Effector CD4-positive, alpha-beta T cell (primary cell): Measurements from ENCODE around the gene GRID2.

ENCODE experiments used
- DNase-seq: peaks from one replicate; pipeline ENCODE4 v3.0.0-alpha.2; 2020

Gene GRID2

DNA sequence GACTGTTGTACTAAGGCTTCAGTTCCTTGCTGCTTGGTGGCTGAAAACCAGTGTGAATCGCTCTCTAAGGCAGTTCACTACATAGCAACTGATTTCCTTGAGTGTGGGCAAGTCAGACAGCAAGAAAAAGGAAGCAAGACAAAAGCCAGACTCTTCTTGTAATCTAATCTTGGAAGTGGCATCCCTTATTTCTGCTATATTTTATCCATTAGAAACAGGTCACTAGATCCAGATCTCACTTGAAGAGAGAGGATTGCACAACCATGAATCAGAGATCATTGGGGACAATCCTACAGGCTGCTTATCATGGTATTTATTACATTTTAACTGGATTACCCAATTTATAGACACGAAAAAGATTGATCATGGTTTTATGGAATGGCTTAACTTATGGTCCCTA, 684.5 kb downstream of the GRID2 start:
- no peak for DNase-seq

DNA sequence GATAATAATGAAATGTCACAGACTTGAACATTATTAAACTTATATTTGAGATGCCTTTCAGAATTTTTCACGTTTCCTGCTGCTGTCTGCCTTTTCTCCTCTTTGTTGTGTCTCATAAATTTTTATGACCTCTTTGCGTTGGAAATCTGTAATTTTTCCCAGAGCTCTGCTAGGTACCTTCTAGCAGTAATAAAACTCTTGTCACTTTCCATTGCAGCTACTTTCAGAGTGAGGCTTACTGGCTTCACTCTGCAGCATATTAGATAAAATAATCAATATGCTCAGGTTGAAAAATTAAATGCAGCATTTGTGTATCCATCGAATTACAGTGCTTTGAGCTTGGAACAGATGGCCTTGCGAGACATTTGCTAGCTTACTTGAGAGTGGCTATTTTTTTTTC, 689.0 kb downstream of the GRID2 start:
- no peak for DNase-seq

GRCh38 chr4:92994727-92995126, 691.0 kb downstream of the GRID2 start:
- DNase-seq, result no peak

DNA sequence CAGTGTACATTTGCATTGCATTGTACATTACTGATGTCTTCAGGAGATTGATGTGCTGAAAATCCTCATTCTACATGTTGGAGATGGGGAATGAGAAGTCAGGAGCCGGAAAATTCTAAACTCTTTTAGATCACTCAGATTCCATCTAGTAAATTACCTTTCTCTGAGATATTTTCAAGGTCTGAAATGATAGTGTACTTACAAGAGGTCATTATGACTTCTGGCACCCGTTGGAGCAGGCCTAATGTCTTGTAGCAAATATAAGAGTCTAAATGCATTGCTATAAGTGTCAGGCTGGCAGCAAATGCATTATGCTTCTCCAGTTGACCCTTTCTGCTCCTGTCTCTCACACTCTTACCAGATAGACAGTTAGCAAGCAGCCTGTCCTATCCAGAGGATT, 692.8 kb downstream of the GRID2 start:
- no peak for DNase-seq

- DNase-seq, result no peak
These were observed 697.1 kb downstream of the GRID2 start for GRCh38 chr4:93000910-93001309.

GRCh38 chr4:93002240-93002639, 698.5 kb downstream of the GRID2 start:
- no peak for DNase-seq

- DNase-seq, result no peak
These were observed 712.6 kb downstream of the GRID2 start for GRCh38 chr4:93016350-93016749.

DNA sequence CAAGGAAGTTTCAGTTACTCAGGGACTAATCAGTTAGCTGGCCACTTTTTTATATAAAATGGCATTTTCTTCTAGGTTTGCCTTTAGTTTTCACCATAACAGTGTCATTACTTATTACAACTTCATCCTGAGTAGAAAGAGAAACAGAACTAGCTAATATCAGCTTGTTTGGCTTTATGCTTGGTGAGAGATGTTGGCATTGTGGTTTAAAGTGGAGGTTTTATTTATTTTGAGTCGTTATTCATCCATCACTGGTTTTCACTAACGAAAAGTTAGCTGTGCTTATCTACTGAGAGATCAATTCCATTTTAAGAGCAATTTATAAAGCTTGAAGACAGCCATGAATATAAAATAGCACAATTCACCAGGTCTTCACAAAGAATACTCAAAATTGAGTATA, 714.5 kb downstream of the GRID2 start:
- DNase-seq, result no peak

GRCh38 chr4:93018806-93019205, 715.0 kb downstream of the GRID2 start:
- DNase-seq, result no peak

DNA sequence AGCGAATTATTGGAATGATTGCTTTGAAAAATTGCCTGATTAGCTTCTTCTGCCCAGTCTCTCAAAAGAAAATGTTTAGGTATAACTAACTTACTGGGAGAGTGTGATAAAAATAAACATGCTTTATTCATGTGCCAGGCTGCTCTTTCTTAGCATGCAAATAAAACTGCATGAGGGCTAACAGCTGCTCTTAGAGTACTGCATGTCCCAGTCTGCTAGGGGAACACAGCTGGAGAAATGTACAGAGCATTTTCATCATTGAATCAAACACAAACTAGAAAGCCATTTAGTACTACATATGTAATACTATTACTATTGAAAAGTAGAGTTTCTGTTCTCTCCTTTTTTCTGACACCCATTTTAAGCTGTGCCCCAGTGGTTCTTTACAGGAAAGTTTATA, 726.0 kb downstream of the GRID2 start:
- no peak for DNase-seq

GRCh38 chr4:93030670-93031069, 726.9 kb downstream of the GRID2 start:
- DNase-seq, result no peak

- no peak for DNase-seq
These were observed 727.8 kb downstream of the GRID2 start for GRCh38 chr4:93031431-93032098.

DNA sequence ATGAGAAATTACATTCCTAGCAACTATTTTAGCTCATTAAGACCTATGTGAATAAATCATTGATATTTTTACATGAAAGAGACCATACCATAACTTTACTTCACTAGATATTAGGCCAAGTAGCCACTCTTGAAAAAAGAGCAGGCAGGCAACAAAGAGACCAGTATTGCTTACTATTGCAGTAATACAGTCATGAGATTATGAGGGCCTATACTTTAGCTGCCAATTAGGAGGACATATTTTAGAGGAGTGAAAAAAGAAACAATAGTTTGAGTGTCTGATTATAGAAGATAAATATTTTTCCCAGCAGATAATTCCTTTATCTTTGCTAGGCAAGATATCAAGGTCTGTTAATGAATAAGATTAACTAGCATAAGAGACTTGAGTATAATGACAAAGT, 739.0 kb downstream of the GRID2 start:
- no peak for DNase-seq

GRCh38 chr4:93053140-93053539, 749.4 kb downstream of the GRID2 start:
- DNase-seq, result no peak

GRCh38 chr4:93061826-93062225, 758.1 kb downstream of the GRID2 start:
- DNase-seq, result no peak

- DNase-seq, result no peak
These were observed 759.6 kb downstream of the GRID2 start for GRCh38 chr4:93063325-93063724.

DNA sequence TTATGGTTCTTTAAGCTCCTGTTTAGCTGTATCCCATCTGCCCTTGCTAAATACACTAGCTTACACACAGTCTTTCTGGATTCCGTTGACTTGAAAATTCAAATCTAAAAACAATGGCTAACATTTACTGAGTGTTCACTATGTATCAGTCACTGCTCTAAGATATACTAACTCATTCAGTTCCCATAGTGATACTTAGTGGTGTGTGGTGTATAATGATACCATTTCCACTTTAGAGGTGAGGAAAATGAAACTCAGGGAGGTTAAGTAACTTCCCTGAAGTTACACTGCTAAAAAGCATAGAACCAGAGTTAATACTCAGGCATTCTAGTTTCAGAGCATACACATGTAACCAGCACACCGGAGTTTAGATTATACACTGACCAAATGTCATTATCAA, 762.0 kb downstream of the GRID2 start:
- no peak for DNase-seq

DNA sequence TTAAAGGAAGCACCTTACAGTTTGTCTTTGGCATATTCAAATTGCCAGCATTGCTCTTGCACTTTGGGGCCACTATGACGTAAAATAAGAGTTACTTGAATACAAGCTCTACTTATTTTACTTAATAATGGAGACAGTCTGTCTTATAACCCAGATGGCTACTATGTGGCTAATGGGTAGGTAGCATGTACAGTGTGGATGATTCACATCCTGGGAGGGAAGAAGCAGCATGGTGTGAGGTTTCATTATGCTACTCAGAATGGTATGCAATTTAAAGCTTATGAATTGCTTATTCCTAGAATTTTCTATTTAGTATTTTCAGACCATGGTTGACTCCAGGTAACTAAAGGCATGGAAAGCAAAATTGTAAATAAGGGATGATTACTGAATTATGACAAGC, 763.0 kb downstream of the GRID2 start:
- DNase-seq, result no peak

DNA sequence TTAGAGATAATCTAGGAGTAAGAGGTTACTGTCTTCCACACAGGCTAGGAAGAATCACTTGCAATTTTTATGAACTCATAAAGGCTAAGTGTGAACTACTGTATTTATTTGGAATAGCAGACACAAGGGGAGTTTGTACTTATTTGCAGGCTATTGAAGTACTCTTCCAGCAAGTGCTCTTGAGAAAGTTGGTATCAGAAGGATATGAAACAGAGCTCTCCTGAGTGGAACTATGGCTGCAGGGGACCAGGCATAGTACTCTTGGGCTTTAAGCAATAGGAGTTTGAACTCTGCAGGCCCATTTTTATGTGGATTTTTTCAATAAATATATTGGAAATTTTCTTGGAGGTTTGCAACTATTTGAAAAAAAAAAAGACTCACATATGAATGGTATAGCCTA, 768.5 kb downstream of the GRID2 start:
- no peak for DNase-seq

DNA sequence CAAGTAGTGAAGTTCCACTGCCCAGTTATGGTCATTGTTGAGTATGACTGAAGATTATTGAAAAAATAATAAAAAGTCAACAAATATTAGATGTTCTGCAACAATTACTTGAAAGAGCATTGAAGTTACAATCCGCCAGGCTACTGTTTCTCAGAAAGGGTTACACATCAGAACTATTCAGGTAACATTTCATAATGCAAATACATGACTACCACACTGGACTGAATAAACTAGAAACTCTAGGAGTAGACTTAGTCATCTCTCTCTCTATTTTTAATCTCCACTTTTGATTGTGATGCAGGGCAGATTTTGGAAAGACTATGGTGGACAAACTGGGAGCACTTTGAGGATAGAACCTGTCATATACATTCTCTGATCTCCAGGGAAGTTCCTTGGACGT, 776.5 kb downstream of the GRID2 start:
- no peak for DNase-seq

GRCh38 chr4:93084599-93085305, 781.0 kb downstream of the GRID2 start:
- no peak for DNase-seq

DNA sequence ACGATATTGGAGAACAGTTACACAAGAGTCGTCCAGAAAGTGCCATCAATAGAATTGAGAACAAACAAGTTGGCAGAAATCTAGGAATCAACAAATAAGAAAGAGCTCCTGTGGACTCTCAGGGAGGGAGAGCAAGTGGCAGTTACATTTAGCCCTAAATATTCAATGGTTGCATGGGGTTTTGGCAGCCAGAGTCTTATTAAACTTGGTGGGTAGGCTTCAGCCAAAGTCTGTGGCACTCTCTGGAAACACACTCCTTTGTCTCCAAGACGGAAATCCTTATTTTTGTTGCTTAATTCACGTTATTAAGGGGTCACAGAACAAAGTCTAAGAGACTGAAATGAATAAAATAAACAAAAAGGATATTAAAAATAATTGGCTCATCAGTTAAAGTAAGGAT, 782.6 kb downstream of the GRID2 start:
- DNase-seq, result no peak

DNA sequence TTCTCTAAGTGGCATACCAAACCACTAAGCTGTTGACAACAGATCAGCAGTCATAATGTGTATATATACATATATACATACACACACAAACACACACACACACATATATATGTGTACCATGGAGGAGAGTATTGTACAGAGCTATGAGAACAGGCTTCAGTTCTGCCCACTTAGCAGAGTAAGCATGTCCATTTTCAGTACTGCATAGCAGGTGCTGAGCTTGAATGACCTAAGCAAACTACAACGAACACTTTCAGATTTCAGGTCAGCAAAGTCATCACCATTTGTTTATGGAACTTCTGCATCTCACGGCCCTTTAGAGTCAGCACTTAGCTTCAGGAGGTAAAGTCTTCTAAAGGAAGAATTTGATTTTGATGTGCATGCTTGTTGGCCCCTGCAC, 789.0 kb downstream of the GRID2 start:
- DNase-seq, result no peak

- DNase-seq, result no peak
These were observed 799.3 kb downstream of the GRID2 start for GRCh38 chr4:93103042-93103441.

- DNase-seq, result no peak
These were observed 812.9 kb downstream of the GRID2 start for GRCh38 chr4:93116624-93117023.
